NCI-H526 (cell line): Measurements from ENCODE around the gene ACAD8.

ENCODE experiments used
- DNase-seq, 2 experiments: peaks; one replicate each; lab custom pipeline; 2025; lab: John Stamatoyannopoulos, UW

ACAD8 gene

GRCh38 chr11:134253188-134253993 lies at the start of gene ACAD8, which contains the start of gene THYN1:
Gene ACAD8, plus strand, starts transcription at chr11:134253568. Its CDS starts 33 bp downstream, at chr11:134253601.
Gene THYN1, minus strand, starts transcription at chr11:134253352. Its CDS starts 470 bp downstream, at chr11:134252882.
- DNase-seq: peak; percentile 99 to 100

GRCh38 chr11:134205729-134206128 lies 47.6 kb upstream of the ACAD8 start:
- no peak for DNase-seq

- no peak for DNase-seq
These were observed 47.2 kb upstream of the ACAD8 start for GRCh38 chr11:134206185-134206584.

- DNase-seq: peak; percentile 43 to 78
These were observed 45.7 kb upstream of the ACAD8 start for GRCh38 chr11:134207538-134208239.

- no peak for DNase-seq
These were observed 37.5 kb upstream of the ACAD8 start for GRCh38 chr11:134215836-134216235.

GRCh38 chr11:134216816-134217215 lies 36.6 kb upstream of the ACAD8 start:
- no peak for DNase-seq

- peak; percentile 19 to 48 for DNase-seq
These were observed 30.2 kb upstream of the ACAD8 start for GRCh38 chr11:134223121-134223520.

GRCh38 chr11:134223836-134224709 lies 29.3 kb upstream of the ACAD8 start, which contains the start of the genes NCAPD3 and VPS26B:
Gene NCAPD3, minus strand, starts transcription at chr11:134223967. Its CDS starts 41 bp downstream, at chr11:134223926.
Gene VPS26B, plus strand, starts transcription at chr11:134224671. Its CDS starts 452 bp downstream, at chr11:134225123.
- peak; percentile 98 to 100 for DNase-seq

- peak; percentile 64 to 96 for DNase-seq
These were observed 28.4 kb upstream of the ACAD8 start for GRCh38 chr11:134224710-134225664.

GRCh38 chr11:134226806-134227325 lies 26.5 kb upstream of the ACAD8 start:
- DNase-seq: no peak

GRCh38 chr11:134228625-134229024 lies 24.7 kb upstream of the ACAD8 start:
- DNase-seq: no peak

GRCh38 chr11:134229126-134229790 lies 24.1 kb upstream of the ACAD8 start:
- no peak for DNase-seq

- DNase-seq: no peak
These were observed 23.0 kb upstream of the ACAD8 start for GRCh38 chr11:134230339-134230738.

- DNase-seq: no peak
These were observed 21.3 kb upstream of the ACAD8 start for GRCh38 chr11:134231958-134232659.

- no peak for DNase-seq
These were observed 19.6 kb upstream of the ACAD8 start for GRCh38 chr11:134233729-134234179.

- no peak for DNase-seq
These were observed 18.0 kb upstream of the ACAD8 start for GRCh38 chr11:134235399-134235798.

GRCh38 chr11:134236834-134237556 lies 16.4 kb upstream of the ACAD8 start:
- no peak for DNase-seq

- no peak for DNase-seq
These were observed 15.8 kb upstream of the ACAD8 start for GRCh38 chr11:134237557-134237922.

GRCh38 chr11:134238956-134239355 lies 14.4 kb upstream of the ACAD8 start:
- DNase-seq: no peak
